NCI-H226 (cell line): ENCODE measurements around the gene HOXA3.
A peak's percentile ranks its signal among the peaks of the same experiment; 100 is the strongest.

Experiments
- DNase-seq: peaks from one replicate; pipeline ENCODE4 v3.0.0-alpha.2; 2015

Gene HOXA3

GRCh38 chr7:27111751-27112277 lies 40.6 kb downstream of the HOXA3 start:
- no peak for DNase-seq

- DNase-seq = peak; percentile 97
Observed at GRCh38 chr7:27111042-27111750, 41.2 kb downstream of the HOXA3 start.

DNA sequence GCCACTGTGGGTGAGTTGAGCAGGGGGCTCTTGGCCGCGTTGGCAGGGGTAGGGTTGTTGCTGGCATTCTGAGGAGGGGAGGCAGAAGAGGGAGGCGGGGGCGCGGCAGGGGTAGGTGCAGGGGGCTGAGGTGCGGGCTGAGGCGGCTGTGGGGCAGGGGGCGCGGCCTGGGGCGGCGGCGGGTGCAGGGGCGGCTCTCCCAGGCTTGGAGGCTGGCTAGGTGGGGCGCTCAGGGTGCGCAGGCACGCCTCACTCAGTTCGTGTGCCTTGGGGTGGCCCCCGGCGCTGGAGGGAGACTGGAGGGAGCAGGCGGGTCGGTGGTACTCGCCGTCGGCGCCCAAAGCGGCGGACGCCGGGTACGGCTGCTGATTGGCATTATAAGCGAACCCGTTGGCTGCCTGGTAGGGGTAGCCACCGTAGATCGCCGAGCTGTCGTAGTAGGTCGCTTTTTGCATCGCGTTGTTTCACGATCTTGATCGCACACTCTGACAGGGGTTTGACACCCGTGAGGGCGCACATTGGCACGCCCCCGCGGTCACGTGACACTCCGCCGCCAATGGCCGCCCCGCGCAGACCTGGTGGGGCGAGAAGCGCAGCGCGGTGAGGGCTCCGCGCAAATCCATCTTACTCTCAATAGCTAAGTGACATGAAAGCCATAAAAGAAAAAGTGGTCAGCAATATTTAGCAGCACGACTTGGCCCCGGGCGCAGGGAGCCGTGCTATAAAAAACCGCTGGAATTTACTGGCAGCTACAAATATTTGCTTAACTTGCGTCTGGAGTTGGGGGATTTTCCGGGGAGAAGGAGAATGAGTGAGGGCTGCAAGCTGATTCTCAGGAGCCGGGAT lies 42.0 kb downstream of the HOXA3 start:
- DNase-seq = peak; percentile 97

- DNase-seq = no peak
Observed at GRCh38 chr7:27109466-27110185, 42.8 kb downstream of the HOXA3 start.

- DNase-seq = peak; percentile 88
Observed at GRCh38 chr7:27108390-27109127, 43.8 kb downstream of the HOXA3 start.

DNA sequence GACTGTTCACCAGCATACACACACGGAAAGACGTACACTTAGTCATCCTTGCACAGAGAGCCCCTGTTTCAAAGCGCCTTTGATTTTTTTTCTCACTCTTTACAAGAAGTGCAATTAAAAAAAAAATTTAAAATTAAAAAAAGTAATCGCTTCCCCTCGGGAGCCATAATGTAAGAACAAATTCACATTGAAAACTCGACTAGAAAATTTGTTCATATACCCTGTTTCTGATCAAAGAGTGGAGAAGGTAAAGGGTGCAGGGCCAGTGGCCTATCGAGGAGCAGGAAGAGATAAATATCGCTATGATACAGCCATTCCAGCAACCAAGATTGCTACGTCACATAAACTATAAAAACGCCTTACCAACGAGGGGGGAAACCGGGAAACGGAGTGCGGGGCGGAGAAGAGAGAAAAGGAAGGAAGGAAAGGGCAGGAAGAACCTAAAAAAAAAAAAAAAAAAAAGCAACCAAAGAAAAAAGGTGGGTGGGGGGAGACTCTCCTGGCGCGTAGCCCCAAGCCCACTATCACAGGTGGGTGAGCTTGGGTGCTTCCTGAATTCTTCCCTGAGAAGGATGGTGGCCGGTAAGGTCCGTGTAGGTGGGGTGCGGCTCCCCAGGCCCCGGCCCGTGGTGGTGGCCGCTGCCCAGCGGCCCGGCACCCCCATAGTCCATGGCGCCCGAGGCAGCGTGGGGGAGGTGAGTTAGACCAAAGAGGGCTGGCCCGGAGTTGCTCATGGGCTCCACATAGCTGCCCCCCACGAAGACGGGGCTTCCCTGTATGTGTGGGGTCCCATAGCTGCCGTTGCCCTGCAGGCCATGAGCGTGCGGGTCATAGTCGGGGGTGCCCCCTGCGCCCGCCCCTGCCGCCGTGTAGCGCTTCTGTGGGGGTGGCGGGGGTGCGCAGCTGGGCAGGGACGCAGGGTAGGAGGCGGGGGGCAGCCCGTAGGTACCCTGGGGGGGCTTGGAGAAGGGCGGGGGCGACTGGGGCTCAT lies 44.7 kb downstream of the HOXA3 start:
- DNase-seq = peak; percentile 84

GRCh38 chr7:27106901-27107240 lies 45.5 kb downstream of the HOXA3 start:
- no peak for DNase-seq

DNA sequence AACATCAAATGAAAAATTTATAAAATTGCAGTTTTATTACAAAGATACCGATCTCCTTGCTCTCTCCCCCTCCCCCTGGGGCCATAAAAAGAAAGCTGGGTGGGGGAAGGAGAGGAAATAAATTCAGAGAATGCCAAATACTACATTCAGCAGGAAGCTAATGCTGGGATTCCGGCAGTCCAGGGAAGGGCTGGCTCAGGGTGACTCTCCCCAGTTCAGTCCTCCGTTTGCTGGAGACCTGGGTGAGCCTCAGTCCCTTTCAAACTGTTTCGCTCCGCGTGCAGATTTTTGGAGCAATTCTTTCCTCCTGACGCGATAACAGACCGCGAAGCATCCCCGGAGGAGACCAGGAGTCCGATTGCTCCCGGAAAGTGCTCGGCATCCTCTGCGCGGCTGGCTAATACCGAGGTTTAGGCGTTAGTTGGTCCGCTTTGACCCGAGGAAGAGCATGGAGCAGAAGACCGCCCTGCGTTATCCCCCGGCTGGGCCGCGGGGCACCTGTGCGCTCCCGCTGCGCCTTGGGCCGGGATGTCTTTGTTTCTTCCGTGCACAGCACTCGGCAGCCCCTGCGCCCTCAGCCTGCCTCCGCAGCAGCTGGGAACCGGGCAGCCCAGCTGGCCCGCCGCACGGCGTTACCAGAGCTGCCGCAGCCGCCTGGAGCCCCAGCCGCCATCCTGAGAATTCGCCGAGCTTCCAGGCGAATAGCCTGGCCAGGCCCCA lies 46.0 kb downstream of the HOXA3 start:
- DNase-seq = peak; percentile 50

DNA sequence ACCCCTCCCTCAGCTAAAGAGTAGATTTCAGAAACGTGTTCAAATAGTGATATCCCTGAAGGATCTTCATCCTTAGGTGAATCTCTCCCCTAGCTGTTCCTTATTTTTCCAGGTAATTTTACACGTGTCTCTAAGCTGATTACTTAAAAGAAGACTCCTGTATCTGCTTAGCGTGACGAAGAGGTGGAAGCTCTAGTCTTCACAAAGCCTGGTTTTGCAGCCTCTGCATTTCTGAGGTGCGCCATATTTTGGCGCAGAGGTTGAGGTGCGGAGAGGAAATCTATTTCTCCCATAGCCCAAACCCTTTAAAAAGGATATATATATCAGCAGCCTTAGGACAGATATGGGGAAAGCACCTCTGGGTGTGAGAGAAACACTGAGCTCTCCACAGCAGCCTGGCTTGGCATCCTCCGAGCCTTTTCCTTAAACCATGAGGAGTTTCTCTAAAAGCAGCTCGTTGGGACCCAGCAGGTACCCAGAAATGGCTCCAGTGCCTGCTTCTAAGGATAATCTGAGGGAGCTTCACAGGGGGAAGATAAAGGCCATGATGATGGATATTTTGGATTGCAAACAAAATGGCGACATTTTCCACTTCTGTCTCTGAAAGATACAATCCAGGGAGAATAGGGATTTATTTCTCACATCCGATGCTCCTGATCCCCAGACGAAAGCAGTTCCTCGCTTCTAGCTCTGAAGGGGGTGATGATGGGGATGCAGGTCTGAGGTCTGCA lies 46.9 kb downstream of the HOXA3 start:
- no peak for DNase-seq

GRCh38 chr7:27104341-27105058 lies 47.9 kb downstream of the HOXA3 start:
- DNase-seq = peak; percentile 63

DNA sequence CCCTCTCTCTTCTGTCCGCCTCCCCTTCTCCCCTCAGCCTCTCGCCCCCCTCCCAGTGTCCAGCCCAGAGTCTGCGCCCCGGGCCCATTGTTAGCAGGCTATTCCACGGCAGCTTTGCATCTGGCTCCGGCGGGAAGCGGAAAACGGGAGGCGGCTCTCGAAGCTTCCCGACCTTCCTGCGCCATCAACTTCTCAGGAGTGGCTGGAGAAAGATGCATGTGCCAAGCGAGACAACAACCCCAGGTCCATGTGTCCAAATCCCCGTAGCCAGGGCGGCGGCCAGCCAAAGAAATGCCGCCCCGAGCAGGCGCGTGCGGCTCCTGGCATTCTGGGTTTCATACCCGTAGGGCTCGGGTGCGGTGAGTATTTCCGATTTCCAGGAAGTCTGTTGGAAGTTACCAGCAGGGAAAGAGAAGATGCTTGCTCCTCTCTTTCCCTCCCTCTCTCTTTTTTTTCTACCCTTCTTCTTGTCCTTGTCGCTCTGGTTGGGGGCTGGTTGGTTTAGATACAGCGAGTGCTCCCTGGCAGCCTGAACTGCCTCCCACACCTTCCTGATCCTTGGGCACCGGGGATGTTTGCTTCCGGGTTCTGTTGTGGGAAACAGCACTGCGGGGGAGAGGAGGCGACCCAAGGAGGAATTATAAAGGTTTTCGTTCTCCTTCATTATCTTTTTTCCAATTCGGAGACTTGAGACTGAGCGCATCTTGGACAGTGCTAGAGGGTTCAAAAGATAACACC lies 48.7 kb downstream of the HOXA3 start:
- peak; percentile 66 for DNase-seq

GRCh38 chr7:27102581-27103442 lies 49.6 kb downstream of the HOXA3 start, which contains the start of gene HOXA2:
TSS of gene HOXA2 (minus strand) at chr7:27102683. CDS start at chr7:27102500, 183 bp downstream.
- DNase-seq = peak; percentile 92

GRCh38 chr7:27101957-27102580 lies 50.3 kb downstream of the HOXA3 start:
- DNase-seq = no peak

- DNase-seq = peak; percentile 84
Observed at GRCh38 chr7:27101171-27101956, 51.0 kb downstream of the HOXA3 start.

DNA sequence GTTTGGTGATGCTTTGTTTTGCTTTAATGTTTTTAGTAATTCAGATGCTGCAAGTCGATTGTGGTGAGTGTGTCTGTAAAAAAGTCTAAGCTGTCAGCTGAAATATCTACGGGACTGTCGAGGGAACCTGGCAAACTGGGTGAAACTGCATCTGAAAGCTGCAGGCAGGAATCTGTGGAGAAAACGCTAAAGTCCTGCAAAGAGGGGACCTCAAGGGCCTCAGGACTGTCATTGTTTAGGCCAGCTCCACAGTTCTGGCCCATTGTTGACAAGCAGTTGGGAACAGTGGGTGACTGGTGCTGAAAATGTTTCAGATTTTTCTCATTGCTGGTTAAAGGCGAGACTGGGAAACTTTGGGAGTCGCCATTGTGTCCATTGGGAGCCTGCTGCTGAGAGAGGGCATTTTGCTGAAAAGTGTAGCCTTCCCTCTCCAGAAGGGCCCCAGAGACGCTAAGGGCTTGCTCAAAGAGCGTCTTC lies 51.7 kb downstream of the HOXA3 start:
- no peak for DNase-seq
